Keratinocyte (primary cell): ENCODE data around the gene DTYMK.

ENCODE experiments used
- CTCF ChIP-seq, 3 experiments: IDR thresholded peaks in 1 of 3; conservative IDR thresholded peaks in 1 of 3; optimal IDR thresholded peaks in 1 of 3; 2 replicates in 2 of 3; 3 replicates in 1 of 3; pipeline versions ENCODE3 to v1.5.1; 2011; ENCODE audit warnings: low read length in 3 of 3, mild to moderate bottlenecking in 3 of 3, moderate library complexity in 2 of 3, control low read depth in 1 of 3, inconsistent platforms in 1 of 3; ENCODE audit not compliant: insufficient read depth in 2 of 3; ENCODE audit errors: extremely low read depth in 1 of 3
- EZH2 ChIP-seq: IDR thresholded peaks from one replicate; pipeline ENCODE4 v1.6.1; 2012; ENCODE audit warnings: inconsistent platforms, mild to moderate bottlenecking, low read length, moderate library complexity

- TF ChIP-seq CTCF (optimal IDR thresholded peaks at IDR 0.05 in 1 of 3, IDR thresholded peaks at IDR 0.05 in 1 of 3, conservative IDR thresholded peaks at IDR 0.05 in 1 of 3; ENCODE audit: extremely low read depth in 1 of 3, insufficient read depth in 2 of 3, low read length in 3 of 3) (no peak), EZH2 (no peak)
Measured at GRCh38 chr2:241648453-241648852, 38.2 kb downstream of the DTYMK start.
